Keratinocyte (primary cell): Measurements from ENCODE around the gene PAX9. TPM values are rescaled to one million over a fixed set of nuclear protein-coding genes. Genes with fewer than 3 reads are reported as not detected.

Experiments used
- DNase-seq: peaks from one replicate; pipeline ENCODE4 v3.0.0-alpha.2; 2011; ENCODE audit warnings: low read depth, missing footprints, low spot score
- FAIRE-seq: peaks from 2 replicates; lab custom pipeline; 2011; peaks lifted over from hg19 to GRCh38; lab: Jason Lieb, UNC
- H2AFZ ChIP-seq: 2 replicates; pipeline ENCODE4 v1.6.0; 2012; ENCODE audit warnings: low read length, control low read depth, inconsistent platforms; ENCODE audit not compliant: control insufficient read depth
- H3K27ac ChIP-seq: 2 replicates; pipeline ENCODE4 v1.5.1; 2011; ENCODE audit warnings: low read length; ENCODE audit not compliant: control insufficient read depth, insufficient read depth
- H3K27me3 ChIP-seq: 3 replicates; pipeline ENCODE4 v1.6.0; 2011; ENCODE audit warnings: low read length; ENCODE audit not compliant: control insufficient read depth, insufficient read depth; ENCODE audit errors: extremely low read depth
- H3K36me3 ChIP-seq, 2 experiments: 2 replicates in 1 of 2; 3 replicates in 1 of 2; pipeline ENCODE4 v1.5.1; 2011; ENCODE audit warnings: low read length in 2 of 2, mild to moderate bottlenecking in 1 of 2; ENCODE audit not compliant: control insufficient read depth in 2 of 2, insufficient read depth in 2 of 2; ENCODE audit errors: extremely low read depth in 1 of 2
- H3K4me1 ChIP-seq: 3 replicates; pipeline ENCODE4 v1.5.1; 2011; ENCODE audit warnings: low read length; ENCODE audit not compliant: control insufficient read depth, insufficient read depth; ENCODE audit errors: extremely low read depth
- H3K4me2 ChIP-seq: 3 replicates; pipeline ENCODE4 v1.6.0; 2011; ENCODE audit warnings: low read depth, low read length; ENCODE audit not compliant: control insufficient read depth, insufficient read depth; ENCODE audit errors: extremely low read depth
- H3K4me3 ChIP-seq, 3 experiments: fragments of 200-600 bp in 1 of 3; sonication (generic) in 1 of 3; 2 replicates in 2 of 3; 3 replicates in 1 of 3; pipeline ENCODE4 v1.5.1; 2011 to 2016; ENCODE audit warnings: low read length in 3 of 3, mild to moderate bottlenecking in 3 of 3, control low read depth in 2 of 3, inconsistent platforms in 1 of 3, low read depth in 1 of 3, mixed read lengths in 1 of 3, mixed run types in 1 of 3, moderate library complexity in 1 of 3; ENCODE audit not compliant: control insufficient read depth in 2 of 3, insufficient read depth in 2 of 3; ENCODE audit errors: extremely low read depth in 1 of 3
- H3K79me2 ChIP-seq: 2 replicates; pipeline ENCODE4 v1.6.0; 2012; ENCODE audit warnings: low read length; ENCODE audit not compliant: control insufficient read depth, insufficient read depth
- H3K9ac ChIP-seq: 3 replicates; pipeline ENCODE4 v1.6.0; 2011; ENCODE audit warnings: low read length; ENCODE audit not compliant: control insufficient read depth, insufficient read depth; ENCODE audit errors: extremely low read depth
- H3K9me1 ChIP-seq: 3 replicates; pipeline ENCODE4 v1.6.0; 2011; ENCODE audit warnings: low read length; ENCODE audit not compliant: control insufficient read depth, insufficient read depth; ENCODE audit errors: extremely low read depth
- H3K9me3 ChIP-seq: 2 replicates; pipeline ENCODE4 v1.5.1; 2012; ENCODE audit warnings: low read depth, low read length; ENCODE audit not compliant: control insufficient read depth
- H4K20me1 ChIP-seq: 3 replicates; pipeline ENCODE4 v1.6.0; 2011; ENCODE audit warnings: low read length; ENCODE audit not compliant: control insufficient read depth, insufficient read depth; ENCODE audit errors: extremely low read depth
- EZH2 ChIP-seq: IDR thresholded peaks from one replicate; pipeline ENCODE4 v1.6.1; 2012; ENCODE audit warnings: inconsistent platforms, mild to moderate bottlenecking, low read length, moderate library complexity
- dilution Hi-C: fragments of 300-500 bp; cut with MboI; formaldehyde crosslinking; loops from one replicate; pipeline ENCODE4 v1.7.0; 2020; ENCODE audit warnings: low sequenced_read_pairs; ENCODE audit not compliant: extremely low pct_ligation_motif_present
- polyA plus RNA-seq, 5 experiments: library from polyadenylated mRNA; depleted of rRNA in 3 of 5; stranded (reverse) in 3 of 5; stranded (forward) in 1 of 5; unstranded in 1 of 5; fragments of >200 nt; gene quantifications; 1 replicate in 1 of 5; 2 replicates in 3 of 5; 3 replicates in 1 of 5; pipeline versions ENCODE4 v1.2.1 to v1.2.3, GENCODE V29; 2011 to 2012; ENCODE audit warnings: missing spikeins in 2 of 5, low read depth in 1 of 5, low replicate concordance in 1 of 5
- TF ChIP-seq, protein P1 (sequence below), 3 experiments: IDR thresholded peaks in 1 of 3; conservative IDR thresholded peaks in 1 of 3; optimal IDR thresholded peaks in 1 of 3; 2 replicates in 2 of 3; 3 replicates in 1 of 3; pipeline versions ENCODE3 to v1.5.1; 2011; ENCODE audit warnings: low read length in 3 of 3, mild to moderate bottlenecking in 3 of 3, moderate library complexity in 2 of 3, control low read depth in 1 of 3, inconsistent platforms in 1 of 3; ENCODE audit not compliant: insufficient read depth in 2 of 3; ENCODE audit errors: extremely low read depth in 1 of 3

The PAX9 gene
- polyA plus RNA-seq, 1 donor (not counting 4 experiments of a cell fraction or from before 2014, with no cell fraction given) = 1.1 TPM

DNA sequence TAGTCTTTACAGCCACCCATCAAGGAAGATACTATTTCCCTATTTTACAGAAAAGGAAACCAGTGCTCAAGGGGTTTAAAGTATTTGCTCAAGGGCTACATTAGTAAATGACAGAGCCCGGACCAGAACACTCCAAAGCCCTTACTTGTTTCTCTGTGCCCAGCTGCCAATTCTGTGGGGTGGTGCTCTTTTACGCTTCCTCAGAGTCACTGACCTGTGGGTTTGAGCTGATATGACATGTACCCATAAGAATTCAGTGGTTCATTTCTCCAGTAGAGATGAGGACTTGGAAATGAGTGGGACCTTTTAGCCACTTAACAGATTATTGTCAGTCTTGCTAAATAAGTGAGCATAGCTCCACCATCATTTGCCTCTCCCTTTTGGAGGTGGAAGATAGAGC lies 41.8 kb upstream of the PAX9 start:
- Histone ChIP-seq H3K4me2 (no peak overlapping the region), H3K4me1 (no peaks in the 10 kb centered on the region), H3K27me3 (no peaks in the 10 kb centered on the region), H4K20me1 (no peaks in the 10 kb centered on the region), H3K9me1 (no peaks in the 10 kb centered on the region), H3K79me2 (no peaks in the 10 kb centered on the region), H3K9me3 (no peaks in the 10 kb centered on the region), H2AFZ (no peak overlapping the region), H3K36me3 (no peaks in the 10 kb centered on the region), H3K9ac (no peak overlapping the region), H3K27ac (no peak overlapping the region), H3K4me3 (no peak overlapping the region)
- no peak for DNase-seq
- FAIRE-seq = no peak
- dilution Hi-C loops = no loop called here
- no peak for TF ChIP-seq EZH2
- TF ChIP-seq, protein P1, sequence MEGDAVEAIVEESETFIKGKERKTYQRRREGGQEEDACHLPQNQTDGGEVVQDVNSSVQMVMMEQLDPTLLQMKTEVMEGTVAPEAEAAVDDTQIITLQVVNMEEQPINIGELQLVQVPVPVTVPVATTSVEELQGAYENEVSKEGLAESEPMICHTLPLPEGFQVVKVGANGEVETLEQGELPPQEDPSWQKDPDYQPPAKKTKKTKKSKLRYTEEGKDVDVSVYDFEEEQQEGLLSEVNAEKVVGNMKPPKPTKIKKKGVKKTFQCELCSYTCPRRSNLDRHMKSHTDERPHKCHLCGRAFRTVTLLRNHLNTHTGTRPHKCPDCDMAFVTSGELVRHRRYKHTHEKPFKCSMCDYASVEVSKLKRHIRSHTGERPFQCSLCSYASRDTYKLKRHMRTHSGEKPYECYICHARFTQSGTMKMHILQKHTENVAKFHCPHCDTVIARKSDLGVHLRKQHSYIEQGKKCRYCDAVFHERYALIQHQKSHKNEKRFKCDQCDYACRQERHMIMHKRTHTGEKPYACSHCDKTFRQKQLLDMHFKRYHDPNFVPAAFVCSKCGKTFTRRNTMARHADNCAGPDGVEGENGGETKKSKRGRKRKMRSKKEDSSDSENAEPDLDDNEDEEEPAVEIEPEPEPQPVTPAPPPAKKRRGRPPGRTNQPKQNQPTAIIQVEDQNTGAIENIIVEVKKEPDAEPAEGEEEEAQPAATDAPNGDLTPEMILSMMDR (optimal IDR thresholded peaks at IDR 0.05 in 1 of 3, IDR thresholded peaks at IDR 0.05 in 1 of 3, conservative IDR thresholded peaks at IDR 0.05 in 1 of 3; ENCODE audit: extremely low read depth in 1 of 3, insufficient read depth in 2 of 3, low read length in 3 of 3) = no peak

DNA sequence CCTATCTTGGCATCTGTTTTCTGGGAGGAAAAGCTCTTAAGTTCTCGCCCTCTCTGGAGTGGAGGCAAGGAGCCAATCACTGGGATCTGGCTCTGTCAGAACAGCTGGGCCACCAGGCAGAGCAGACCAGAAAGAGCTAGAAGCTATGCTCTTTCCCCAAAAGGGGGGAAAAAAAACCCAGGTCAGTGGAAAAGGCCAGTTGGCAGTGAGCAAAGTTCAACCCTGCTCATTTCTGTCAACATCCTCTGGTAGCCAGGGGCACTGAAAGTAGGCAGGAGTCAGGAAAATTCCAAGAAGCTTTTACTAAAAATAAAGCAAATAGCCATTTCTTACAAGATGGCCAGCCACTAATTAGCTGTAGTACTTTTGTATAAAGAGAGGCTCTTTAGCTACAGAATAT lies 36.6 kb upstream of the PAX9 start:
- DNase-seq = no peak
- Histone ChIP-seq H3K4me1 (no peaks in the 10 kb centered on the region), H3K4me2 (no peak overlapping the region), H3K79me2 (no peaks in the 10 kb centered on the region), H4K20me1 (no peaks in the 10 kb centered on the region), H3K36me3 (no peaks in the 10 kb centered on the region), H3K9me3 (no peaks in the 10 kb centered on the region), H3K4me3 (no peak overlapping the region), H2AFZ (no peak overlapping the region), H3K27me3 (no peaks in the 10 kb centered on the region), H3K27ac (no peak overlapping the region), H3K9ac (no peak overlapping the region), H3K9me1 (no peaks in the 10 kb centered on the region)
- no peak for FAIRE-seq
- TF ChIP-seq EZH2 = no peak
- TF ChIP-seq, protein P1 (optimal IDR thresholded peaks at IDR 0.05 in 1 of 3, IDR thresholded peaks at IDR 0.05 in 1 of 3, conservative IDR thresholded peaks at IDR 0.05 in 1 of 3; ENCODE audit: extremely low read depth in 1 of 3, insufficient read depth in 2 of 3, low read length in 3 of 3) = no peak
- dilution Hi-C loops = loop anchor here (25.0 kb wide), 2 partner anchors 312 to 487 kb away; no protein-coding TSS in a partner anchor
